ENCODE measurements around the gene PGA4.
"Not testable (repeated sequence)": the region's sequence is repeated elsewhere in the genome, so short reads cannot be mapped to it uniquely, and the experiment has no call there.

Gene PGA4

GRCh38 chr11:61248071-61248470 lies 25.9 kb downstream of the PGA4 start:
- in situ Hi-C loops (cut with HindIII; ENCODE audit: low sequenced_read_pairs): not testable (repeated sequence)

- in situ Hi-C loops (cut with HindIII; ENCODE audit: low sequenced_read_pairs): not testable (repeated sequence)
Measured at GRCh38 chr11:61249201-61249600, 27.1 kb downstream of the PGA4 start.

GRCh38 chr11:61250796-61251765 lies 28.9 kb downstream of the PGA4 start:
- in situ Hi-C loops (cut with HindIII; ENCODE audit: low sequenced_read_pairs): not testable (repeated sequence)

- in situ Hi-C loops (cut with HindIII; ENCODE audit: low sequenced_read_pairs): not testable (repeated sequence)
Measured at GRCh38 chr11:61252332-61252731, 30.2 kb downstream of the PGA4 start.

- in situ Hi-C loops (cut with HindIII; ENCODE audit: low sequenced_read_pairs): no loop called here
Measured at GRCh38 chr11:61254403-61255025, 32.4 kb downstream of the PGA4 start.

GRCh38 chr11:61256710-61257482 lies 34.7 kb downstream of the PGA4 start:
- in situ Hi-C loops (cut with HindIII; ENCODE audit: low sequenced_read_pairs): no loop called here

- in situ Hi-C loops (cut with HindIII; ENCODE audit: low sequenced_read_pairs): no loop called here
Measured at GRCh38 chr11:61258546-61258945, 36.4 kb downstream of the PGA4 start.

GRCh38 chr11:61259363-61259762 lies 37.2 kb downstream of the PGA4 start:
- in situ Hi-C loops (cut with HindIII; ENCODE audit: low sequenced_read_pairs): no loop called here

- in situ Hi-C loops (cut with HindIII; ENCODE audit: low sequenced_read_pairs): no loop called here
Measured at GRCh38 chr11:61264371-61264770, 42.2 kb downstream of the PGA4 start.

GRCh38 chr11:61264795-61265194 lies 42.6 kb downstream of the PGA4 start:
- in situ Hi-C loops (cut with HindIII; ENCODE audit: low sequenced_read_pairs): no loop called here

GRCh38 chr11:61265357-61265756 lies 43.2 kb downstream of the PGA4 start:
- in situ Hi-C loops (cut with HindIII; ENCODE audit: low sequenced_read_pairs): no loop called here

- in situ Hi-C loops (cut with HindIII; ENCODE audit: low sequenced_read_pairs): no loop called here
Measured at GRCh38 chr11:61266602-61267001, 44.5 kb downstream of the PGA4 start.

- in situ Hi-C loops (cut with HindIII; ENCODE audit: low sequenced_read_pairs): no loop called here
Measured at GRCh38 chr11:61267437-61267841, 45.3 kb downstream of the PGA4 start.

GRCh38 chr11:61268588-61269250 lies 46.6 kb downstream of the PGA4 start:
- in situ Hi-C loops (cut with HindIII; ENCODE audit: low sequenced_read_pairs): no loop called here

GRCh38 chr11:61270354-61271076 lies 48.4 kb downstream of the PGA4 start:
- in situ Hi-C loops (cut with HindIII; ENCODE audit: low sequenced_read_pairs): no loop called here

- in situ Hi-C loops (cut with HindIII; ENCODE audit: low sequenced_read_pairs): no loop called here
Measured at GRCh38 chr11:61272731-61273130, 50.6 kb downstream of the PGA4 start.

GRCh38 chr11:61273178-61274078 lies 51.3 kb downstream of the PGA4 start:
- in situ Hi-C loops (cut with HindIII; ENCODE audit: low sequenced_read_pairs): no loop called here

- in situ Hi-C loops (cut with HindIII; ENCODE audit: low sequenced_read_pairs): no loop called here
Measured at GRCh38 chr11:61274084-61274483, 51.9 kb downstream of the PGA4 start.

- in situ Hi-C loops (cut with HindIII; ENCODE audit: low sequenced_read_pairs): no loop called here
Measured at GRCh38 chr11:61275191-61275590, 53.0 kb downstream of the PGA4 start.
